Uterus (tissue), 4 donors: ENCODE results near the gene MYBPC3. TPM values are rescaled to one million over a fixed set of nuclear protein-coding genes. Genes with fewer than 3 reads are reported as not detected.

Source experiments
- DNase-seq, 2 donors: peaks; one replicate each; pipeline ENCODE4 v3.0.0-alpha.2; 2019 to 2020
- H3K27ac ChIP-seq, 2 donors: fragments of 200-600 bp; sonication (generic); 1 replicate in 1 of 2; 2 replicates in 1 of 2; pipeline ENCODE4 v1.5.1; 2016 to 2018
- H3K27me3 ChIP-seq, 2 donors: fragments of 200-600 bp; sonication (generic); one replicate each; pipeline ENCODE4 v1.5.1; 2018 to 2019; ENCODE audit warnings: control low read depth in 1 of 2
- H3K36me3 ChIP-seq, 2 donors: fragments of 200-600 bp; sonication (generic); one replicate each; pipeline ENCODE4 v1.5.1; 2019; ENCODE audit warnings: control low read depth in 1 of 2
- H3K4me1 ChIP-seq, 2 donors: fragments of 200-600 bp; sonication (generic); one replicate each; pipeline ENCODE4 v1.5.1; 2018 to 2019; ENCODE audit warnings: control low read depth in 1 of 2
- H3K4me3 ChIP-seq, 2 donors: fragments of 200-600 bp; sonication (generic); 1 replicate in 1 of 2; 2 replicates in 1 of 2; pipeline ENCODE4 v1.5.1; 2018 to 2019; ENCODE audit warnings: mild to moderate bottlenecking in 1 of 2
- H3K9me3 ChIP-seq, 2 donors: fragments of 200-600 bp; sonication (generic); one replicate each; pipeline ENCODE4 v1.5.1; 2019; ENCODE audit warnings: control low read depth in 1 of 2
- POLR2A ChIP-seq, 2 donors: fragments of 450-650 bp; IDR thresholded peaks; one replicate each; pipeline ENCODE4 v1.6.1; 2016; ENCODE audit warnings: antibody characterized with exemption in 2 of 2, mild to moderate bottlenecking in 1 of 2, moderate library complexity in 1 of 2
- intact Hi-C: fragments of 100-400 bp; cut with DNase I; formaldehyde crosslinking; loops from one replicate; pipeline ENCODE4 v1.15.1; 2023; ENCODE audit warnings: low total_unique reads
- total RNA-seq, 4 donors: library from RNA; depleted of rRNA in 3 of 4; stranded (reverse); fragments of >200 nt in 3 of 4; gene quantifications; one replicate each; pipeline versions ENCODE4 v1.1.0 to v1.2.4, GENCODE V29; 2014 to 2023
- TF ChIP-seq, protein P1 (sequence below), 4 experiments: fragments of 200-600 bp in 2 of 4; fragments of 450-650 bp in 2 of 4; sonication (generic) in 2 of 4; IDR thresholded peaks; one replicate each; pipeline ENCODE4 v1.5.1; 2016 to 2019; ENCODE audit warnings: antibody characterized with exemption in 4 of 4, mild to moderate bottlenecking in 2 of 4, moderate library complexity in 1 of 4
- donor health status: DM: yes; HTN: yes; CAD: no.

The MYBPC3 gene
- total RNA-seq, 4 donors from 2014 or later = 0.09 to 0.14 TPM; not detected in 2

DNA sequence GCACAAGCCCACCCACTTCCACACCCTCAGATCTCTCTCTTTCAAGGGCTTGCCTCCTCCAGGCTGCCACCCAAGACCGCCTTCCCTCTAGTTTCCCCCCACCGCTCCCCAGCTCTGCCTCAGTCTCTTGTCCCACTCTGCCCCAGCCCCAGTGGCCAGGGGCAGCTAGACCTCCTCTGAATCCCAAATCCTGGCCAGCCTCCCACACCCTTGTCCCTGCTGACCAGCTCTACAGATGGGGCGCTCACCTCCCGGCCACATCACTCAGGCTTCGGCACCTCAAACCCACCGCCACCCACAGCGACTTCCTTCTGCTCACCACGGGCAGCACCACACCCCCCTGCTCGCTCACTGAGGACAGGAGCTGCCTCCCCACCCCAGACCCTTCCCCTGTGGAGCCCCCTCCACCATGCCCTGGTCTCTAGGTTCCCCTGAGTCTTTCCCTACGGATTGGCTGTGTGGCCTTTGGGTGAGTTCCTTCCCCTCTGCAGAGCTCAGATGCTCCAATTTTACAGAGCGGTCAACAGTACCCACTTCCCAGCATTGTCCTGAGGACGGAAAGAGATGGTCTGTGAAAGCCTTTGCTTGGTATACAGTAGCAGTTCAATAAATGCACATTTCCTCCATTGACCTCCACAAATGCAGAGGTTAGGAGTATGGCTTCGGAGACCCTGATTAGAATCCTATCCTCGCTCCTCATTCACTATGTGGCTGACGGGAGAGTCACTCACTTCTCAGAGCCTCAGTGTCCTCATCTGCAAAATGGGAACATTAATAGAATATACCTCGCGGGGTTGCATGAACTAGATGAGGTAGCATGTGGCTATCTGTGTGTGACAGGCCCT, 37.3 kb upstream of the MYBPC3 start:
- intact Hi-C loops = no loop called here
- Histone ChIP-seq H3K27me3 (no peaks in the 10 kb centered on the region), H3K27ac (no peak overlapping the region), H3K36me3 (no peaks in the 10 kb centered on the region), H3K9me3 (no peaks in the 10 kb centered on the region), H3K4me3 (no peak overlapping the region), H3K4me1 (no peaks in the 10 kb centered on the region)
- DNase-seq = no peak
- TF ChIP-seq, protein P1, sequence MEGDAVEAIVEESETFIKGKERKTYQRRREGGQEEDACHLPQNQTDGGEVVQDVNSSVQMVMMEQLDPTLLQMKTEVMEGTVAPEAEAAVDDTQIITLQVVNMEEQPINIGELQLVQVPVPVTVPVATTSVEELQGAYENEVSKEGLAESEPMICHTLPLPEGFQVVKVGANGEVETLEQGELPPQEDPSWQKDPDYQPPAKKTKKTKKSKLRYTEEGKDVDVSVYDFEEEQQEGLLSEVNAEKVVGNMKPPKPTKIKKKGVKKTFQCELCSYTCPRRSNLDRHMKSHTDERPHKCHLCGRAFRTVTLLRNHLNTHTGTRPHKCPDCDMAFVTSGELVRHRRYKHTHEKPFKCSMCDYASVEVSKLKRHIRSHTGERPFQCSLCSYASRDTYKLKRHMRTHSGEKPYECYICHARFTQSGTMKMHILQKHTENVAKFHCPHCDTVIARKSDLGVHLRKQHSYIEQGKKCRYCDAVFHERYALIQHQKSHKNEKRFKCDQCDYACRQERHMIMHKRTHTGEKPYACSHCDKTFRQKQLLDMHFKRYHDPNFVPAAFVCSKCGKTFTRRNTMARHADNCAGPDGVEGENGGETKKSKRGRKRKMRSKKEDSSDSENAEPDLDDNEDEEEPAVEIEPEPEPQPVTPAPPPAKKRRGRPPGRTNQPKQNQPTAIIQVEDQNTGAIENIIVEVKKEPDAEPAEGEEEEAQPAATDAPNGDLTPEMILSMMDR (IDR thresholded peaks at IDR 0.05) = no peak
- no peak for TF ChIP-seq POLR2A (IDR thresholded peaks at IDR 0.05)

DNA sequence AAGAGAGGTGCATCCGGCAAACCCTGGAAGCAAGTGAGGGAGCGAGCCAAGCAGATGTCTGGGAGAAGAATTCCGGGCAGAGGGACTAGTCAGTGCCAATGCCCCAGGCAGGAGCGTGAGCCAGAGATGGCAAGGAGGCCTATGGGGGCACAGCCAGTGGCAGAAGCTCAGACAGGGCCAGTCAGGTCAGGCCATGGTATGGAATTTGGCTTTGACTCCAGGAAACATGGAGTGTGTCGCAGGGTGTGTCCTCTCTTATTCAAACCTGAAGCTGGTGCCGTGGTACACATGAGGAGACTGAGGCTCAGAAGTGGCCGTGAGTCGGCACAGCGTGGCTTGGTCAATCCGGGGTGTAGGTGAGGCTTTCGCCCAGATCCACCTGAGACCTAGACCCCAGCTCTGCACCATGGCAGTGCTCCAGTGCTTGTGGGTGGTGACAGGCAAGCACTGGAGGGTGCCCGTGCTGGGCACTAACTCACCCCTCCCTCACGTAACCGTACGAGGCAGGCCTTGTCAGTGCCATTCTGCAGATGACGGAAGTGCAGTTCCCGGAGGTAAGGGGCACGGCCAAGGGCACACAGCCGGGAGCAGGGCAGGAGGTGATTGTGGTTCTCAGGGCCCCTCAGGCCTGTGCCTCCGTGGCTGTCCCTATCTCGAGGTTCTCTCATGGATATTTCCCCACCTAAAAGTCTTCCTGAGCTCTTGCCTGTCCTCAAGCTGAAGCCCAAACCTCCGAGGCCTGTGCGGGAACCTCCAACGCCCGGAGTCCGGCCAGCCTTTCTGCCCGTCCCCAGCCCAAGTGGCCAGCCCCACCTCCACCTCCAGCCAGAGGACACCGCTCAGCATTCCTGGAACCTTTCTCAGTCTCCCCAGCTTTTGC, 36.4 kb upstream of the MYBPC3 start:
- Histone ChIP-seq H3K27me3 (no peaks in the 10 kb centered on the region), H3K4me3 (no peak overlapping the region), H3K4me1 (no peaks in the 10 kb centered on the region), H3K36me3 (no peaks in the 10 kb centered on the region), H3K27ac (no peak overlapping the region), H3K9me3 (no peaks in the 10 kb centered on the region)
- TF ChIP-seq, protein P1 (IDR thresholded peaks at IDR 0.05) = no peak
- no peak for TF ChIP-seq POLR2A (IDR thresholded peaks at IDR 0.05)
- DNase-seq = no peak
- intact Hi-C loops = no loop called here

DNA sequence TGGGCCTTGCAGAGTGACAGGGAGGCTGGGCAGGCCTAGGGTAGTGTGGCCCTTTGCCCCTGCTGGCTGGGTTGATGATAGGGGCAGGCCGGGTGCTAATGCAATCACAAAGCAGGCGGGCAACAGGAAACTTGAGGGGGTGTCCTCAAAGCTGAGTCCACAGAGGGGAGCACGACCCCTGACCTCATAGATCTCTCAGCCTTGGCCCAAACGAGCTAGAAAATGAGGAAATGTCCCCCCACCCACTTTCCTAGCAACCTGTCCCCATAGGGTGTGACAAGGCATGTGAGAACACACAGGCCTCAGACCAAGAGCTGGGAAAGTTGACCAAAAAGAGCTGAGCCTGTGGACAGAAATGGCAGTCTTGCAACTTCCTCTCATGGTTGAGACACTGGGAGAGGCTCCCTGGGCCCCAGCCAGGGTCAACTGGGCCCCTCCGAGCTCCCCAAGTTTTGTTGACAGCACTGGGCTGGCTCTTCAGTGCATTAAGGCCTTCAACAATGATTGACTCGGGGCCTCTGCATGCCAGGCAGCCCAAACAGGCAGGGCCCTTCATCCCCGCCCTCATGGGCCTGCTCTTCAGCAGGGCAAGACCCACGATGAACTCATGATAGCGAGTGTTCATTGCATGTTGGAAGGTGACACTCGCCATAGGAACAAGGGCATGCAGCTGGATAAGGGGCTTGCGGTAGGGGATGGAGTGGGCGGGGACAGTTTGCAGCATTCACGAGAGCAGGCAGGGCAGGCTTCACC, 35.6 kb upstream of the MYBPC3 start:
- Histone ChIP-seq H3K9me3 (no peaks in the 10 kb centered on the region), H3K27ac (no peak overlapping the region), H3K27me3 (no peaks in the 10 kb centered on the region), H3K4me1 (no peaks in the 10 kb centered on the region), H3K4me3 (no peak overlapping the region), H3K36me3 (no peaks in the 10 kb centered on the region)
- TF ChIP-seq, protein P1 (IDR thresholded peaks at IDR 0.05) = no peak
- no peak for TF ChIP-seq POLR2A (IDR thresholded peaks at IDR 0.05)
- intact Hi-C loops = no loop called here
- no peak for DNase-seq

GRCh38 chr11:47384498-47384897, 32.0 kb upstream of the MYBPC3 start:
- H3K27ac ChIP-seq = no peak overlapping the region

More at GRCh38 chr11:47384498-47384897, 32.0 kb upstream of the MYBPC3 start:
- H3K9me3 ChIP-seq = no peaks in the 10 kb centered on the region
- H3K4me1 ChIP-seq = no peaks in the 10 kb centered on the region
- no peak for DNase-seq
- H3K36me3 ChIP-seq = no peaks in the 10 kb centered on the region
- no peaks in the 10 kb centered on the region for H3K27me3 ChIP-seq
- intact Hi-C loops = no loop called here
- H3K4me3 ChIP-seq = no peak overlapping the region
- no peak for TF ChIP-seq POLR2A (IDR thresholded peaks at IDR 0.05)
- TF ChIP-seq, protein P1 (IDR thresholded peaks at IDR 0.05) = no peak
